ENCODE data around the gene NLRP10. TPM values are rescaled to one million over a fixed set of nuclear protein-coding genes. Genes with fewer than 3 reads are reported as not detected.

Gene NLRP10
- polyA plus RNA-seq, 1 of the 3 experiments (the other 2 are of a cell fraction) = 0.05 TPM

- no peak for TF ChIP-seq USF2 (IDR thresholded peaks at IDR 0.05; ENCODE audit: borderline replicate concordance, low read depth, low read length)
- no peak for TF ChIP-seq JUND (IDR thresholded peaks at IDR 0.05)
- no peak for TF ChIP-seq USF1 (IDR thresholded peaks at IDR 0.05; ENCODE audit: borderline replicate concordance, low read depth)
- no peak for TF ChIP-seq FOSL2 (IDR thresholded peaks at IDR 0.05; ENCODE audit: borderline replicate concordance, low read depth)
- no peak for TF ChIP-seq SMC3 (IDR thresholded peaks at IDR 0.05; ENCODE audit: low read depth, low read length)
Measured at GRCh38 chr11:7941608-7942007, 23.6 kb downstream of the NLRP10 start, which contains the start of gene OR10A3 (continued).

GRCh38 chr11:7941146-7941545 is 24.1 kb downstream of the NLRP10 start:
- no peak for DNase-seq
- Histone ChIP-seq H3K27ac (ENCODE audit: low read depth in 2 of 2, low read length in 1 of 2) (no peak overlapping the region), H3K9ac (no peak overlapping the region), H3K4me1 (ENCODE audit: control insufficient read depth in 1 of 2, insufficient read depth in 2 of 2, low read depth in 1 of 2, low read length in 1 of 2) (no peaks in the 10 kb centered on the region), H3K27me3 (ENCODE audit: insufficient read depth) (no peaks in the 10 kb centered on the region; the same call in 1 of the 2 replicates), H3K4me3 (ENCODE audit: low read depth in 2 of 2, low read length in 1 of 2) (no peak overlapping the region), H3K9me2 (no peaks in the 10 kb centered on the region), H3K36me3 (replicated peaks in 1 of 2; ENCODE audit: control insufficient read depth in 1 of 2, insufficient read depth in 2 of 2, low read length in 1 of 2) (no peaks in the 10 kb centered on the region), H3K79me2 (ENCODE audit: insufficient read depth) (no peaks in the 10 kb centered on the region), H3K4me2 (no peak overlapping the region), H2AFZ (ENCODE audit: low read depth) (no peak overlapping the region), H3K9me3 (no peaks in the 10 kb centered on the region), H3F3A (replicated peaks; ENCODE audit: insufficient read depth) (no peaks in the 10 kb centered on the region), H4K20me1 (ENCODE audit: insufficient read depth) (no peaks in the 10 kb centered on the region)
- 3% methylated on average over 5 of the region's 5 CpGs for WGBS (ENCODE audit: low lambda C conversion rate)
- ChIA-PET CTCF (interaction anchor here (1.1 kb wide), 1 partner anchor 49 kb away, joined by 3 read pairs; no protein-coding TSS in a partner anchor), POLR2A (no interaction called here)
- TF ChIP-seq YY1 (IDR thresholded peaks at IDR 0.05; ENCODE audit: low read depth) (no peak), TAF1 (IDR thresholded peaks at IDR 0.05; ENCODE audit: borderline replicate concordance, low read depth, low read length) (no peak), ELF1 (IDR thresholded peaks at IDR 0.05) (no peak), SMC3 (IDR thresholded peaks at IDR 0.05; ENCODE audit: low read depth, low read length) (no peak)

- Histone ChIP-seq H3F3A (replicated peaks; ENCODE audit: insufficient read depth) (no peaks in the 10 kb centered on the region), H4K20me1 (ENCODE audit: insufficient read depth) (no peaks in the 10 kb centered on the region), H3K36me3 (replicated peaks in 1 of 2; ENCODE audit: control insufficient read depth in 1 of 2, insufficient read depth in 2 of 2, low read length in 1 of 2) (no peaks in the 10 kb centered on the region), H3K79me2 (ENCODE audit: insufficient read depth) (no peaks in the 10 kb centered on the region), H3K9me3 (no peaks in the 10 kb centered on the region; the same call in 1 of the 2 replicates), H3K4me2 (no peak overlapping the region), H3K27me3 (ENCODE audit: insufficient read depth) (no peaks in the 10 kb centered on the region; the same call in 1 of the 2 replicates), H3K9ac (no peak overlapping the region), H2AFZ (ENCODE audit: low read depth) (no peak overlapping the region), H3K4me3 (ENCODE audit: low read depth in 2 of 2, low read length in 1 of 2) (no peak overlapping the region), H3K4me1 (ENCODE audit: control insufficient read depth in 1 of 2, insufficient read depth in 2 of 2, low read depth in 1 of 2, low read length in 1 of 2) (no peaks in the 10 kb centered on the region), H3K9me2 (no peaks in the 10 kb centered on the region), H3K27ac (ENCODE audit: low read depth in 2 of 2, low read length in 1 of 2) (no peak overlapping the region)
- 5% methylated on average over 1 of the region's 1 CpG for WGBS (ENCODE audit: low lambda C conversion rate)
- CTCF ChIA-PET = no interaction called here
- TF ChIP-seq IRF3 (IDR thresholded peaks at IDR 0.05; ENCODE audit: low read depth, low read length) (no peak), YY1 (IDR thresholded peaks at IDR 0.05; ENCODE audit: low read depth) (no peak), EP300 (IDR thresholded peaks at IDR 0.05; ENCODE audit: borderline replicate concordance in 1 of 2, low read depth in 1 of 2, low read length in 1 of 2) (no peak), TEAD4 (IDR thresholded peaks at IDR 0.05; ENCODE audit: borderline replicate concordance, insufficient read depth) (no peak), GATA2 (CRISPR knock-in tag; IDR thresholded peaks at IDR 0.05) (no peak), POLR2AphosphoS5 (IDR thresholded peaks at IDR 0.05; ENCODE audit: low read depth, low read length) (no peak), USF2 (IDR thresholded peaks at IDR 0.05; ENCODE audit: borderline replicate concordance, low read depth, low read length) (no peak), MAX (IDR thresholded peaks at IDR 0.05; ENCODE audit: low read depth) (no peak), EZH2phosphoT487 (IDR thresholded peaks at IDR 0.05; ENCODE audit: borderline replicate concordance, low read depth) (no peak), NFIC (IDR thresholded peaks at IDR 0.05; ENCODE audit: borderline replicate concordance) (no peak), CHD2 (IDR thresholded peaks at IDR 0.05; ENCODE audit: low read length, partially characterized antibody) (no peak), ELF1 (IDR thresholded peaks at IDR 0.05) (no peak), USF1 (IDR thresholded peaks at IDR 0.05; ENCODE audit: borderline replicate concordance, low read depth) (no peak), TCF12 (IDR thresholded peaks at IDR 0.05) (no peak), MXI1 (IDR thresholded peaks at IDR 0.05; ENCODE audit: low read depth, low read length) (no peak), JUND (IDR thresholded peaks at IDR 0.05) (no peak), NRF1 (IDR thresholded peaks at IDR 0.05; ENCODE audit: low read depth, low read length) (no peak), MEF2A (IDR thresholded peaks at IDR 0.05; ENCODE audit: borderline replicate concordance, low read depth) (no peak), FOXJ3 (CRISPR knock-in tag; IDR thresholded peaks at IDR 0.05) (no peak)
- POLR2A ChIA-PET = no interaction called here
- DNase-seq = no peak
Measured at GRCh38 chr11:7936615-7937014, 28.6 kb downstream of the NLRP10 start.

Data from SK-N-SH (cell line).